Amygdala (tissue), 56 donors: ENCODE results near the gene SIRT5.

Source experiments
- DNase-seq, 56 donors: peaks; one replicate each; lab custom pipeline; 2025; lab: John Stamatoyannopoulos, UW

Gene SIRT5

DNA sequence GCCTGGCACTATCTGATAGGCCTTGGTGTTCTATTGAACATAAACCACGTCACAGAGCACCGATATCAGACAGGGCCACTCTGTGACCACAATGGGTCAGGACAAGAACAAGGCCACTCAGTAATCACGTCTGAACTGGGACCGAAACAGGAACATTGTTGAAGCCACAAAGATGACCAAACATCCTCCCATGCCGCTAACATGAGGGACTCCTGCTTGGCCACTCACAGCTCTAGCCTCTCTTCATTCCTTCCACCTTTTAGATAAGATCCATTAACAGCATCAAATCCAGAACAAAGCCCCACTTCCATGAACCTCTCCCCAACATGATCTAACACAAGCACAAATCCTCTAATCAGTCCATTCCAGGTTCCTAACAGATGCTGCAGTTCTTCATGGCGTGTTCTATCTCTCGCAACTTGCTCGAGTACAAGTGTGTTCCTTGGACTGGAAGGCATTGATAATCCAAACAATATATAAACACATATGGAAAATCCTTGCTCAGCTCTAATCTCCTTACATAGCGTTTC is 7.4 kb downstream of the SIRT5 start:
- peak in 6 of 56 donors; percentile 5 to 34 (median 24) for DNase-seq

DNA sequence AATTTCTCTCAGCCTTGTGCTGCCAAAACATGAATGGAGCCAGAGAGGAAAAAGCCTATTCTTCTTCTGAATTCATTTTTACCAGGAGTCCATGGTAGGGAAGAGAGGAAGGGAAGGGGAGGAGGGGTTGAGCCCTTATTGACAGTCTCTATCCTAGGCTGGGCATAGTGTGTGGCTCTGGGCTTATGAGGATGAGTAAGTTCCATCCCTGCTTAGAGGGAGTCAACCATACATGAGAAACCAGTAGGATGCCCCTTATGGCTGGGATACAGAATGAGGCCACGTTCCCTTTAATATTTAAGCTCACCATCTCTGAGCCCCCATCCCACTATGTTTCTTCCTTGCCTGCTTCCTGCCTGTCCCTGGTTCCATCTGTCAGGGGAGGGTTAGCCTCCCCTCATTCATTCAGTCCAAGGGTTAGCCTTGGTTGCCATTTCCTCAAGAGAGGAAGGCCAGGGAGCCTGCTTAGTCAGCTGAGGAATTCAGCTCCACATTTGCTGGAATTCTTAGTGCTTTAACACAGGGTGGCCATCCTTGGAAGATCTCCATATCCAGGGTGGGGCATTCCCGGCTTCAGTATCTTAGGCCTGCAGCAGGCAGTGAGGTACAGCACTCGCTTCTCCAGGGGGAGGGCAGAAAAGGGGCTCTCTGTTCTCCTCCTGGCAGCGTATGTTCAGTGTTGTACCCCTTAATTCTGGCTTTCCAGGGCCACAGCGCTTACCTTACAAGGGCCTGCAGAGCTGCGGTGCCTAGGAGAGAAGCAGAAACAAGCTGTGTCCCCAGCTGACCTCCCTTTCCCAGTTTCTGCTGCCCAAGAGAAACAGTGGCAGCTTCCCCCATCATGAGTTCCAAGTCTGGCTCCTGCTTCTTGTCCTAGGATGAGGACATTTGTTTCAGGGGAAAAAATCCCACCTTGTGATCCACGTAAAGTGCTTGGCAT is 12.5 kb downstream of the SIRT5 start:
- DNase-seq = no peak

DNA sequence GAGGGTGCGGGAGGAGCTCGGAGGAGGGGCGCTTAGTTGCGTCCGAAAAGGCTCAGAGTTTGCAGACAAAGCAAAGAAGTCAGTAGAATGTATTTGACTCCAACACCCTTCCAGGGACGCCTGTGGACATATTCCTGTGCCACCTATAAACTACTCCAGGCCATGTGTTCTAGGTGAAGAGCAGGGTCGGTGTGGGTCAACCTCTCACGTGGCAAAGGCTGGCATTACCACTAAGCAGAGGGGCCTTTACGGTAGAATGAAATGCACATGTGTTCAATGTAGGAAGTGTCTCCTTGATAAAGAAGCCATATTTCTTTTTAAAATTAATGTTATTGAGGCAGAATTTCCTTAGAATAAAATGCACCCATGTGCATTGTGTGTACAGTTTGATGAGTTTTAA is 15.4 kb downstream of the SIRT5 start:
- DNase-seq = no peak

DNA sequence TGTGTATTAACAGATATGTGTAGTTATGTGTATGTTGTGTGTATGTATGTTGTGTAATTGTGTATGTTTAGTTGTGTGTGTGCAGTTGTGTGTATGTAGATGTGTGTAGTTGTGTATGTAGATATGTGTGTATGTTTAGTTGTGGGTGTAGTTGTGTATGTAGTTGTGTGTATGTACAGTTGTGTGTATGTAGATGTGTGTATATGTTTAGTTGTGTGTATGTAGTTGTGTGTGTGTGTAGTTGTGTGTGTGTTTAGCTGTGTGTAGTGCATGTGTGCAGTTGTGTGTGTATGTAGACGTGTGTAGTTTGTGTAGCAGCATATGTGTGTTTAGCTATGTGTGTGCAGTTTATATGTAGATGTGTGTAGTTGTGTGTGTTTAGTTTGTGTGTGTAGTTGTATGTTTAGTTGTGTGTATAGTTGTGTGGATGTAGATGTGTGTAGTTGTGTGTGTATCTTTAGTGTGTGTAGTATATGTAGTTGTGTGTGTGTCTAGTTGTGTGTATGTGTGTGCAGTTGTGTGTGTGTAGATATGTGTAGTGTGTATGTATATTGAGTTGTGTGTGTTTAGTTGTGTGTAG is 16.3 kb downstream of the SIRT5 start:
- DNase-seq = no peak

DNA sequence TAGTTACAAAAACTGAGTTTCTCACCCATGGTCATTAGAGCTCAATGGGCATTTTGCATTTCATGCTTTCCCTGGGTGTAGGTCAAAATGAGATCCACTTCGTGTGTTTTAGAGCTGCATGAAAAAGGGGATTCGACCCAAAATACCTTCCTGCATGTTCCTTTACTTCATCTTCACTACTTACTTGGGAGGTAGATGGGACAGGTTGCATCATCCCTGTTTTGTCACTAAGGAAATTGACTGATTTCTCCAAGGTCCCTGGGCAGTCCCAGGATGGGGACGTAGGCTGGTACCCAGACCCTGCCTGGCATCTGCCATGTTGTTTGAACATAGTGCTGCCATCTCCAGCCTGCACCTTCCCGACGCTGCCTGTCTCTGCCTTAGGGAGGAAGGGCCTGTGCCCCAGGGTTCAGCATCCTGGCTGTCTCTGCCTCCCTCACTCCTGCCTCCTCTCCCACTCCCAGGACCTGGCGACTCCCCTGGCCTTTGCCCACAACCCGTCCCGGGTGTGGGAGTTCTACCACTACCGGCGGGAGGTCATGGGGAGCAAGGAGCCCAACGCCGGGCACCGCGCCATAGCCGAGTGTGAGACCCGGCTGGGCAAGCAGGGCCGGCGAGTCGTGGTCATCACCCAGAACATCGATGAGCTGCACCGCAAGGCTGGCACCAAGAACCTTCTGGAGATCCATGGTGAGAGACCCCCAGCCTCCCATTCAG is 17.0 kb downstream of the SIRT5 start:
- no peak for DNase-seq

DNA sequence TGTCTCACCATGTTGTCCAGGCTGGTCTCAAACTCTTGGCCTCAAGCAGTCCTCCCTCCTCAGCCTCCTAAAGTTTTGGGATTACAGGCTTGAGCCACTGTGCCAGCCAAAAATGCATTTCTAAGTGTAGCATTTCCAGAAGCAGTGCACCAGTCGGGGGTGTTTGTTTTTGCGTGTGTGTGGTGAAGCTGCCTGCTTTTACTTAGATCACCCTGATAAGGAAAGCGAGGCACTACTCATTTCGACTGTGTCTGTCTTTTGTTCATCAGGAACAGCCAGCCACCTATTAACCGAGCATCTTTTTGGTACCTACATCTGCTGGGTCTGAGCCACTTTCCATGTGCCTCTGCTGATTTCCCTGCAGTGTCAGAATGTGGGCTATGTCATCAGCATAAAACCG is 18.7 kb downstream of the SIRT5 start:
- no peak for DNase-seq

DNA sequence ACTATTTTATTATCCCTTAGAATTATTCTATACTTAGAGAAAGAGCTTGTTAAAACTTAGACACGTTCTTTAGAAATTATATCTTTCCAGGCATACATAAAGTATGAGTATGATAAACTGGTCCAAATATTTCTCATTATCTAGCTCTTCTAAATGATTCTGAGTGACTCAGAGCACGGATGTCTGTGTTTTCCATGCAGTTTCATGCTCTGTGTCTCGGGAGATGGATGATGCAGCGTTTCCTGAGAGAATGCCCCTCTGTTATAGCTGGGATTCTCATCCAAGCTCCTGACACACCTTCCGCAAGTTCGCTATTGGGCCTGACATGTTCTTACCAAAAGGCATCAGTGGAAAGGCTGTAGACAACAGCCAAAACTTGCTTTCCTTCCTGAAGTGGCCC is 19.3 kb downstream of the SIRT5 start:
- DNase-seq = no peak

DNA sequence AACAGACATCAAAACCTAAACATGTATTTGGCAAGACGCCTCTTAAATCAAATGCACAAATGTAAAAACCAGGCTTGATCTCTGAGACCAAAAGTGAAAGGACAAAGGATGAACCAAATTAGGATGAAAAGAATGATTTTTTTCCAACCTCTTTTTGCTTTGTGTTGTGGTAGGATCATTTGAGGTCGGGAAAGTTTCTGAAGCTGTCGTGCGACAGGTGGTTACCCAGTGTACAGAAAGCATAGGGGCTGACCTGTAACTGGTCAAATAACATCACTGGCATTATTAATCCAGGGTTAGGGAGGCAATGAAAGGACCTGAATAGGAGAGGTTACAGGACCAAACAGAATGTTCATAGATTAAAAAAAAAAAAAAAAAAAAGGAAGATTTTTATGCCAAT is 22.7 kb downstream of the SIRT5 start:
- no peak for DNase-seq

GRCh38 chr6:13600036-13600435 is 25.6 kb downstream of the SIRT5 start:
- no peak for DNase-seq

GRCh38 chr6:13604135-13604534 is 29.7 kb downstream of the SIRT5 start:
- DNase-seq = no peak

GRCh38 chr6:13604546-13605416 is 30.4 kb downstream of the SIRT5 start:
- no peak for DNase-seq

DNA sequence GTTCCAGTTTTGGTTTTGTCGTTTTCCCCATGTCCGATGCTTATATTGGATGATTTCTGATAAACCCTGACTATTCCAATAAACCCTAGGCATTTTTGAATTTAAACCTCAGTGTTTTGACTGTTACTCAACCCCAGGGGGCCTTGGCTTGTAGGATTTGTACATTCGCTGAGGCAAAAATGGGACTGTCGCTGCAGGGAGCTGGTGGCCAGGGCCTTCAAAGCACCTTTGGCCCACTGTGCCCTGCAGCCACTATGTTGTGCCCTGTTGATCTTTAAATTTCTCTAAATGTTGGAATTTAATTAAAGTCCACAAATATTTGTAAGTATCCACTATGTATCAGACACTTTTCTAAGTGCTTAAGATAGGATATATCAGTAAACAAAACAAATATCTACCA is 31.2 kb downstream of the SIRT5 start:
- no peak for DNase-seq

DNA sequence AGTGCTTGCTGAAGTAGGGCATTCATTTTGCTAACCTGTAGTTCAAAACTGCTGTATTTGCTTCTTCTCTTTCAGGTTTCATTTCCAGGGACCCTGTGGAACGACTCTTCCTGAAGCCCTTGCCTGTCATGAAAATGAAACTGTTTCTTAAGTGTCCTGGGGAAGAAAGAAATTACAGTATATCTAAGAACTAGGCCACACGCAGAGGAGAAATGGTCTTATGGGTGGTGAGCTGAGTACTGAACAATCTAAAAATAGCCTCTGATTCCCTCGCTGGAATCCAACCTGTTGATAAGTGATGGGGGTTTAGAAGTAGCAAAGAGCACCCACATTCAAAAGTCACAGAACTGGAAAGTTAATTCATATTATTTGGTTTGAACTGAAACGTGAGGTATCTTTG is 37.3 kb downstream of the SIRT5 start:
- DNase-seq = no peak

- no peak for DNase-seq
Measured at GRCh38 chr6:13613029-13613594, 38.7 kb downstream of the SIRT5 start.

- peak in 14 of 56 donors; percentile 37 to 78 (median 57) for DNase-seq
Measured at GRCh38 chr6:13614126-13614925, 39.9 kb downstream of the SIRT5 start.

- DNase-seq = peak; percentile 75 to 98 (median 95)
Measured at GRCh38 chr6:13614926-13615791, 40.8 kb downstream of the SIRT5 start, which contains the start of gene NOL7. Gene NOL7, plus strand, starts transcription at chr6:13615335. Its CDS starts 24 bp downstream, at chr6:13615359.

DNA sequence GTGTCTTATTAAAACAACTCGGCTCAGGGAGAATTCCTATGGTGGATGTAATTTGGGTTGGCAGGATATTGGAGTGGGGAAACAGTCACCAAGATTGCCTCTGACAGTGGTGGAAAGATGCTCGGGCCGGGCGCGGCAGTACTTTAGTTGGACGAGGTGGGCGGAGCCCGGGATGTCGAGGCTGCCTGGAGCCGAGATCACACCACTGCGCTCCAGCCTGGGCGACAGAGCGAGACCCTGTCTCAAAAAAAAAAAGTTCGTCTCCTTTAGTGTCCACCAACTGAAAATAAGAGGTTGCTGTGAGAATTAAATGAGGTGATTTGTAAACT is 41.4 kb downstream of the SIRT5 start:
- DNase-seq = peak in 32 of 56 donors; percentile 4 to 53 (median 29)

DNA sequence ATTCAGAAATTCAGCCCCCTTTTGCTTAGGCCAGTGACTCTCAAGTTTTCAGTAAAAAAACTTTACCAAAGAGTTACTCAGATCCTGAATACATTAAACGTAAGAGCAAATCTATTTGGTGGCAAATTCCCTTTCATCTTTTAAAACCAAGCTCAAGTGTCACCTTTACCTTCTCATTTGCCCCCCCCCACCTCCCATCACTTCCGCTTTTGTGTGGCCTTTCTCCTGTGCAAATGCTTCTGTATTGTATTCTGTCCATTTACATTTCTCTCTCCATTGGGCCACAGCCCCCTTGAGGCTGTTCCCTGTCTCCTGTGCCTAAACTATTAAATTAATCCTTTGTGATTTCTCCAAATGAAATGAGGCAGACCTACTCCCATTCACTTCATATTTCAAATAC is 42.7 kb downstream of the SIRT5 start:
- no peak for DNase-seq
